T follicular helper cell (primary cell): Measurements from ENCODE around the gene MYO15A.
"Not testable (repeated sequence)": the region's sequence is repeated elsewhere in the genome, so short reads cannot be mapped to it uniquely, and the experiment has no call there.

Experiments used
- DNase-seq: peaks from one replicate; pipeline ENCODE4 v3.0.0-alpha.2; 2020; ENCODE audit warnings: low read depth

MYO15A gene

GRCh38 chr17:18185832-18186626, 77.5 kb downstream of the MYO15A start:
- no peak for DNase-seq

DNA sequence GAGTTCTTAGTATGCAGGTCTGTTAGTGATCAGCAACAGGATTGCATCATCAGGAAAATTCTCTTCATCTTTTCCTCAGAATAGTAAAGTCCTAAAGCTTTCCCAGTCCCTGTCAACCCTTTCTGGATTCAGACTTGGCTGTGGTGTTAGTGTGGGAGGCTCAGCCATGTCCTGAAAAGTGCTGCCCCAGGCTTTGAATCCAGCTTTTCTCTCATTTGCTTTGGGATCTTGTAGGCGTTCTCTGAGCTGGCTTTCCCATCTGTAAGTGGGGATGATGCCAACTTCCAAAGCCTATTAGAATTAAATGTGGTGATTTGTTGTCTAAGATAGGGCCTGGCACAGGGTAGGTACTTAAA, 78.0 kb downstream of the MYO15A start:
- no peak for DNase-seq

DNA sequence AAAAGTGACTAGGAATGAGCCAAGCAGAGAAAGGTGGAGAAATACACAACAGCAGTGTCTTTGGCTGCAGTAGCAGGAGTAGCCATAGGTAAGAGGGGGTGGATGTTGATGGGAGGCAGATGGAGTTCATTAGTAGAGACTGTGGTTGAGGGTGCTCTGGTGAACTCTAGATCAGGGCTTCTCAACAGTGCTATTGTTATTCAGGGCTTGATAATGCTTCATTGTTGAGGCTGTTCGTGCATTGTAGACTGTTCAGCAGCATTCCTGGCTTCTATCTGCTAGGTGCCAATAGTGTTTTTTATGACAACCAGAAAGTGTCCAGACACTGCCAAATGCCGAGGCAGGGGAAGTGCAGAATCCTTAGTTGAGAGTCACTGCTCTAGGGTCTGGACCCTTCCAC, 78.7 kb downstream of the MYO15A start:
- no peak for DNase-seq

- no peak for DNase-seq
Measured at GRCh38 chr17:18187821-18188761, 79.5 kb downstream of the MYO15A start.

GRCh38 chr17:18190628-18191235, 82.2 kb downstream of the MYO15A start:
- DNase-seq, result no peak

DNA sequence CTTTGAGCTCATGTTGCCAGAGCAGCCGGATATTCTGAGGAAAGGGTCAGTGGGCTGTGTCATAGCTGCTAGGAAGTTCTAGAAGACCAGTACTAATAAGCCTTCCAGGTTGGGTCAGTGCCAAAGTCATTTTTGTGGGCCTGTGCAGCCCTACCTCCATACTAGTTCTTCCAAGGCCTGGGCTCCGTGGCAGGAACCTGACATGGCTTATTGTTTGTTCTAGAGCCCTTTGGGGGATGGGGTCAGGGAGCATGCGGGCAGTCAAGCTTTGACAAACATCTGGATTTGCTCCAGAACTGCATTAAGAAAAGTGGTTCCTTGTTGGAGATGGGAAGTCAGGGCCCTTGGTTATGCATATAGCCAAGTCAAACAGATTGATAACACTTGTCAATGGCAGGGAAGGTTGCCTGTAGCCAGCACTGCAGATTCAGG, 82.7 kb downstream of the MYO15A start:
- no peak for DNase-seq

- DNase-seq, result no peak
Measured at GRCh38 chr17:18191967-18192366, 83.4 kb downstream of the MYO15A start.

DNA sequence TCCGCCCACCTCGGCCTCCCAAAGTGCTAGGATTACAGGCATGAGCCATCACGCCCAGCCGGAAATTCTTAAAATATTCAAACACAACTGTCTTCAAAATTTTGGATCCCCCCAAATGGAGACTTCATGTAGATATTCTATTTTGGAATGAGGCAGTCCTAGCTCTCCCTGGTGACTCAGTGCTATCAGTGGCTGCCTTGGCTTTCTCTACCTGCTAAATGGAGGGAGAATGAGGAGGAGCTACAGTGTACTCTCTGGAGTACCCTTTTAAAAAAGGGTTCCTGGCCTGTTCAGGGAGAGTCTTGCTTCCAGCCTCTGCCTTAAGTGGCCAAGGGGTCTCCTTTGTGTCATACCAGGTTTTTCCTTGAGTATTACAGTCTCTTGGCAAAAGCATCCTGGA, 85.8 kb downstream of the MYO15A start:
- DNase-seq, result no peak

- DNase-seq, result no peak
Measured at GRCh38 chr17:18194804-18195203, 86.2 kb downstream of the MYO15A start.

DNA sequence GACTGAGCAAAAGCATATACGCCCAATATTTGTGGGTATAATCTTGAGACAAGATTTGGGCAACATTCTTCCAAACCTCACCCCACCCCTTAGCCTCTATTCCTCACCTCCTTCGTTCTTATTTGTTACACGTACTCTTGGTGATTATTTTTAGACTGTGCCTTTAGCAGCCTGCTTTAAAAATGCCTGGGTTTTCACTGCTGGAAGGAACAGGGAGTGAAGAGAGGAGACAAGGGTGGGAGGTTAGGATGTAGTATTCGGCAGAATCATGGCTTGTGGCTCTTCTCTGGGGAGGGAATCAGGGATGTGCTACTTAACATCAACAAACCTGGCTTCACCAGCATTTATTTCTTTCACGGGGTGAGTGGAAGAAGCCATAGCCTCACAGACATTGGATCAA, 86.7 kb downstream of the MYO15A start:
- DNase-seq, result no peak

- no peak for DNase-seq
Measured at GRCh38 chr17:18197535-18198194, 89.1 kb downstream of the MYO15A start.

GRCh38 chr17:18198530-18198929, 90.0 kb downstream of the MYO15A start:
- no peak for DNase-seq

DNA sequence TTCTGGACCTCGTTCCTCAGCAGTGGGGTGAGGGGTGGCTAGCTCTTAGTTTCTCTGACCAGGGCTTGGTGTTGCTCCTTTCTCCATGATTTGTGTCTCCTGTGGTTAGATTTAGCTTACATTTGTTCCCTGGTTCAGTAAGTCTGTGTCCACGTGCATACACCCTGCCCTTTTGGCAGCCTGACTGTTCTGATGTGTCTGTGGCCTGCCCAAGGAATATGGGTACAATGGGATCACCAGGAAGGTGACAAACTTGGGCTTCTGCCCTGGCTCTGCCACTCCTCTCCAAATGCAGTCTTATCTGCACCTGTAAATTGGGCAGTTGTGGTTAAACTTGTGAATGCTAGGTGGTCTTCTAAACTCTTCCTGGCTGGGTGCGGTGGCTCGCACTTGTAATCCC, 92.6 kb downstream of the MYO15A start:
- DNase-seq, result no peak

GRCh38 chr17:18203308-18203707, 94.8 kb downstream of the MYO15A start:
- no peak for DNase-seq

- DNase-seq, result no peak
Measured at GRCh38 chr17:18205861-18206260, 97.3 kb downstream of the MYO15A start.

- DNase-seq, result no peak
Measured at GRCh38 chr17:18206962-18207361, 98.4 kb downstream of the MYO15A start.

- no peak for DNase-seq
Measured at GRCh38 chr17:18208092-18208491, 99.5 kb downstream of the MYO15A start.

DNA sequence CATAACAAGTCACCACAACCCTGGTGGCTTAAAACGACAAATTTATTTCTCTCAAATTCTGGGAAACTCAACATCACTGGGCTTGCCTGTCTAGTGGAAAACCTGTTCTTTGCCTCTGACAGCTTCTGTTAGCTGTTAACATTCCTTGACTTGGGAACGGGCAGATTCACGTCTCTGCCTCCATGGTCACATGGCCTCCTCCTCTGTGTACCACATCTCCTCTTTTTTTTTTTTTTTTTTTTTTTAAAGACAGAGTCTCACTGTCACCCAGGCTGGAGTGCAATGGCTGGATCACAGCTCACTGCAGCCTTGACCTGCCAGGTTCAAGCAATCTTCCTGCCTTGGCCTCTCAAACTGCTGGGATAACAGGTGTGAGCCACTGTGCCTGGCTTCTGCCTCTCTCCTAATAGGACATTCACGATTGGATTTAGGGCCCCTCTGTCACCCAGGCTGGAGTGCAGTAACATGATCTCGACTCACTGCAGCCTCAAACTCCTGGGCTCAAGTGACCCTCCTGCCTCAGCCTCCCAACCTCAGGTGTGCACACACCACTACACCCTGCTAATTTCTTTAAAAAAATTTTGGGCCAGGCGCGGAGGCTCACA, 105.2 kb downstream of the MYO15A start:
- no peak for DNase-seq

GRCh38 chr17:18216906-18217305, 108.3 kb downstream of the MYO15A start:
- not testable (repeated sequence) for DNase-seq

DNA sequence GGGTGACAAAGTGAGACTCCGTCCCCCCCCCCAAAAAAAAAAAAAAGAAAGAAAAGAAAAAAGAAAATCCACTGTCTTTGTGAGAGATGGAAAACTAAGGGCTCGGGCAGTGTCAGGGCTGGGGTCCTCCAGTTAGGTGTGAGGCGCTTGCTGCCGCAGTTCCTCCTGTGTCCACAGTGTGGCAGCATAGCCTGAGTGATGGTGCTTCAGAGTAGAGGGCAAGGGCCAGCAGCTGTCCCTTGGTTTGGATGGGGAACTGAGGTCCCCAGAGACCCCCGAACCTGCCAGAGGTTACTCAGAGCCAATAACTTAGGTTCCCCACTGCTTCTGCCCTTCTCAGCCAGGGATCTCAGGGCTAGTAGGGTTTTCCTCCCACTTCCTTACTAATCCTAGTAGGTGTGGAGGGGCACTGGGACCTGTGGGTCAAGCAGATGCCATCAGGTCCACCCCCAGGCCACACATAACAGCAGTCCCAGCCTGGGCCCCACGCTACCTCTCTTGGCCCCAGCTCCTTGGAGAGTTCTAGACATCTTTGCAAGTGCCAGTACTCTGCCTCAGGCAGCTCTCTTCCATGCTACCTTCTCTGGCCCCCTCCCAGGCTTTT, 109.0 kb downstream of the MYO15A start:
- peak; percentile 57 for DNase-seq

- no peak for DNase-seq
Measured at GRCh38 chr17:18218756-18219415, 110.3 kb downstream of the MYO15A start.
